Cardiac septum (tissue), 1 donor: ENCODE measurements around the gene C22orf42. TPM values are rescaled to one million over a fixed set of nuclear protein-coding genes. Genes with fewer than 3 reads are reported as not detected.
"Not testable (repeated sequence)": the region's sequence is repeated elsewhere in the genome, so short reads cannot be mapped to it uniquely, and the experiment has no call there.

ENCODE experiments used
- DNase-seq: peaks from one replicate; pipeline ENCODE4 v3.0.0-alpha.2; 2020; ENCODE audit warnings: low spot score
- intact Hi-C: fragments of 100-400 bp; cut with DNase I; formaldehyde crosslinking; loops from one replicate; pipeline ENCODE4 v1.14.0; 2022
- total RNA-seq: library from RNA; stranded (reverse); fragmentation: NEBNext Ultra II Directional; extraction: Animal tissue kit (Norgen Biotek cat#: 25700); gene quantifications from one replicate; pipeline ENCODE4 v1.2.1, GENCODE V29; 2021
- donor health status: DM: no; HTN: no; CAD: no.

C22orf42 gene
- total RNA-seq, 1 donor from 2014 or later: not detected

DNA sequence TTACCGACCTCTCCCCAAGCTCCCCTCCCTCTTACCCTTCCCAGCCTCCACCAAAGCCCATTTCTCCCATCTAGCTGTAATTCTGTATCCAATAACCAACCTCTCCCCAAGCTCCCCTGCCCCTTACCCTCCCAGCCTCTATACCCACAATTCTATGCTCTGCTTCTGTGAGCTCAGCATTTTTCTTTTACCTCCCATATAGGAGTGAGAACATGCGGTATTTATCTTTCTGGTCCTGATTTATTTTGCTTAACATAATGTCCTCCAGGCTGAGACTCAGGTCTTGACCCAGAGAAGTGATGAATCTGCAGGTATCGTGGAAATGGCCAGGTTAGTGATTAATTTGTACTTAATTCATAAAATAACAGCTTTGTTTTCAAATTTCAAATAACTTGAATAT, 36.8 kb upstream of the C22orf42 start:
- intact Hi-C loops, DNase-seq: not testable (repeated sequence)

DNA sequence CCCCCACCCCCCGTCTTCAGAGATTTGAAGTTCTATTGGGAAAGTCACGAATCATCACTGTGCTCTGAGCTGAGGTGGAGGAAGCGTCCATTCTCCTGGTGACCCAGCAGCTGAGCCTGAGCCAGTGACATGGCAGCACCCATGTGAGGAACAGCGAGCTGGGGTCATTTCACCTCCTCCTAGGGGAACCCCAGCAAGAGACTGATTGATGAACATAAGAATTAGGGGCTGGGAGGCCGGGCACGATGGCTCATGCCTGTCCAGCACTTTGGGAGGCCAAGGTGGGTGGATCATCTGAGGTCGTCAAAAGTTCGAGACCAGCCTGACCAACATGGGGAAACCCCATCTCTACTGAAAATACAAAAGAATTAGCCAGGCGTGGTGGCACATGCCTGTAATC, 34.2 kb upstream of the C22orf42 start:
- intact Hi-C loops: not testable (repeated sequence)
- peak; percentile 33 for DNase-seq

DNA sequence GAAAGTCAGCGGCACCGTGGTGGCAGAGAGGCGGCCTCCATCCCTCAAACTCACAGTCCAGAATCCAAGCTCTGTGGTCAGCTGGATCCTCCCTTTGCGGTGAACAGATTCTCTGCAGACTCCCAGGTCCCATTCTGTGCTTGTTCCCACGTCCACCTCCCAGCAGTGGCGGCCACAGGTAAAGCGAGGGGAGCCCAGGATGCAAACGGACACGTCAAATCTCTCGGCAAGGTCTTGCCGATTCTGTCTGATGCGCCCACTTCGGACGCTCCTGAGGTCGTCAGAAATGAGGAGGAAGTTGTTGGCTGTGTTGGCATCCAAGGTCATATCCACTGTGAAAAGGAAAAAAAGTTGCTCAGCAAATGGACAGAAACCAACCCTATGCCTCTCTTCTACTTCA, 31.9 kb upstream of the C22orf42 start:
- DNase-seq: peak; percentile 53
- intact Hi-C loops: not testable (repeated sequence)

DNA sequence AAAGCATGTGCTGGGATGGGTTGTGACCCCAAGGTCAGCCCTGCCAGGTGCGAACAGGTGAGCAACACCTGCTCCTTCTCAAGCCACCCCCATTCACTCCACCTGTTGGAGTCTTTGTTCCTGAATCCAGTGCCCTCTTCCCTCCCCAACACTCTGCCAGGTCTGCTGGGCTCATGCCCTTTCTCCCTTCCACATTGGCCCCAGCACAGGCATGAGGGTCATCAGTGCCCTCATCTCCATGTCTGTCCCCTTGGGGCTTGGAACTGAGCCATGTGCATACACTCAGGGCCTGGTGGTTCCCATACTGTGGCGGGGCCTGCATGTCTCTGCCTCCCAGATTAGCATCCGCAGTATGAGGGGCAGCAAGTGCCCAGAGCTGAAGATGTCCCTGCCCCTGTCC, 26.7 kb upstream of the C22orf42 start:
- intact Hi-C loops: no loop called here
- DNase-seq: peak; percentile 69

DNA sequence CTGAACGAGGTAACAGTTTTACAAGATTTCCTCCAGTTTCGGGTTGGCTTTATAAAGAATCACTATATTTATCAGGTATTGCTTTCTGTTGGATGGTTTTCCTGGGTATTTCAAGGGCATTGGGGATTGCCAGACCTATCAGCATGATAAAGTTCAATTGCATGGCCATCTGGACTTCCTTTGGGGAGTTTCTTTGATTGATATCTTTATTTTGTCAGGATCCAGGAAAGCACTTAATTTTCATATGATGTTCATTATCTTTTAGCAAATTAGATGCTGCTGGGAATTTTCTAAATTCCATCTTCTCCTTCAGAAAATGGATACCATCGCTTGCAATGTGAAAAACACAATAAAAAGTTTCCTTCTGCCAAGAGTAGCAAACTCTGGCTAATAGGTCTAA, 24.5 kb upstream of the C22orf42 start:
- intact Hi-C loops: no loop called here
- DNase-seq: no peak

DNA sequence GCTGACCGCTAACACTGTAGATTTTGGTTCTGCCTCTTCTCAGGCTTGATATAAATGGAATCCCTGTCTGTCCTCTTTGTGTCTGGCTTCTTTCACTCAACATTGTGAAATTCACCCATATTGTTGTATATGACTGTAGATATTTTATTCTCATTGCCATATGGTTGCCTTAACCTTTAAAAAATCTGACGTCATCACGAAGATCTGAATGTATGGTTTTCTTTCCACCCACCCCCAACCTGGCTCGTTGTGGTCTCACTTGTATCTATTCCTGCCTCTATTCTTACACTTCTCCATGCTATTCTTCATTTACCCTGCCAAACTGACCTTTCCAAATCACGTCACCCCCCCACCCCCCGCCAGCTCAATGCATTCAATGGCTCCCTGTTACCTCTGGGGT, 21.9 kb upstream of the C22orf42 start:
- intact Hi-C loops: no loop called here
- DNase-seq: no peak

DNA sequence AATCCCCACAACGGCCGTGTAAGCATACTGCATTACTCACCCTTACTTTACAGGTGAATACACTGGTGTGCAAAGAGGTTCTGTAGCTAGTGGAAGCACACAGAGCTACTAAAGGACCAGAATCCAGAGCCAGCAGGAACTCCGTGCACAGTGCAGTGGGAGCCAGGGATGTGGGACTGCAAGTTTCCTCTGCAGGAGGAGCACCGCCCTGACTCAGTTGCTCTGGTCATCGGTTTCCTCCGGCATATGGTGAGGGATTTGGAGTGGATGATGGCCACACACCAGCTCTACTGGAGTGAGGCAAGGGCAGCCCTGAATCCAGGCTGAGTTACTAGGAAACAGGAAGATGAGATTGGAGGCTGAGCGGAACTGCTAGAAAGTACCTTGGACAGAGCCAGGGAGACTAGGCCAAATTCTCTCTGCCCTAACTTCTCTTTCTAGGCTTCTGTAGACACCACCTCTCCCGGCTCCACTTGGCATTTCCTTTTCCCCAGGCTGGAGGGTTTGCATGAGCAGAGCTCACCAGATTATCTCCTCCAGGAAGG, 18.2 kb upstream of the C22orf42 start:
- no peak for DNase-seq
- intact Hi-C loops: no loop called here

DNA sequence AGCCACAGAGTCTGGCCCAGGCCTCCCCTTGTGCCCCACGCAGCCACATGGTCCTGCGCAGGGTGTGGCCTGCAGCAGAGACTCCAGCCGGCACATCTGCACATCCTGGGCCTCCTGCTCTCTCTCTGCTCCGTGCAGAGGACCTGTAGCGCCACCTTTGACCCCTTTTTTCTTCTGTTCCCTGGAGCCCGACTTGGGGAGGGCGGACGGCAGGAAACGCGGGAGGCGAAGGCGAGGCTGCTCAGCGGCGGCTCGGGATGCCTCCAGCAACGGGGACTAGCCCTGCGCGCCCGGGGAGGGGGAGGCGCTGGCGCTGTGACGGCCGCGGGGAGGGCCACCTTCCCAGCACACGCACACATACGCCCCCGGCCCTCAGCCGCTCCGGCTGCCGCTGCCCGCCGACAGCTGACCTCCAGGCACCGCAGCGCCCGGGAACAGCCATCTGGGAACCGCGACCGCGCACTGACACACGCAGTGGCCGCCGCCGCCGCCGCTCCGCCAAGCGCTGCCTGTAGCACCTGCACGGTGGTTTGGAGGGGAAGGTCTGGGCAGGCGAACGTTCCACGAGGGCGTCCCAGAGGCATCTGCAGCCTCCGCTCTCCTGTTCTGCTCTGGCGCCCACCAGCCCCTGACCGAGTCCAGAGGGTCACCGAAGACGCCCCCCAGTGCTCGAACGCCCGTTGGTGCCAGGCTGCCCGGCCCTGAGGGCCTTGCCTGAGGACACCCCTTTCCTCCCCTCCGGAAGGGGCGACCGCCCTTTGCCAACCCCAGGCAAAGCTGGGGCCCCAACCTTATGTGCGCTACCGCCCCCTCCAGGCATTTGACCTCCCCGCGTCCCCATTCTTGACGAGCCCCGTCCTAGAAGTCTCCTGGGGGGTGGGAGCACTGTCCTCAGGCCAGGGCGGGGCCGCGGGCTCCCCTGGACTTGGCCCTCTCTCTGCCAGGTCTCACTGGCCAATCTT, 16.9 kb upstream of the C22orf42 start:
- intact Hi-C loops: no loop called here
- DNase-seq: no peak

DNA sequence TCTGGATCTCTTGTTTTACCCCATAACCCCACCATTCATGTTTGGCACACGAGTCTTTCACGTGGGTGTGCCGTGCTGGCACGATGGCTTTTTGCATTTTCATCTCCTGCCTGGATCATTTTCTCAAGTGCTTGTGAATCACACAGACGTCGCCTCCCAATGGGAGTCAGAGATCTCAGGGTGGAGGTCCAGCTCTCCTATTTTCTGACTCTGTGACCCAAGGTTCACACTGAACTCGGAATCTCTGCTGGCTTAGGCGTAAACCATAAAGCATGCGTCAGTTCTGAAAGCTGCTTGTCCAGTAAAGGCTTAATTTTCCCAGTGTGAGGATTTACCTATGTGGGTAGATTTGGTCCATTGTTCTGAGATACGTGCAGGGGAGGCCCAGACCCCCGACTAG, 16.0 kb upstream of the C22orf42 start:
- DNase-seq: no peak

DNA sequence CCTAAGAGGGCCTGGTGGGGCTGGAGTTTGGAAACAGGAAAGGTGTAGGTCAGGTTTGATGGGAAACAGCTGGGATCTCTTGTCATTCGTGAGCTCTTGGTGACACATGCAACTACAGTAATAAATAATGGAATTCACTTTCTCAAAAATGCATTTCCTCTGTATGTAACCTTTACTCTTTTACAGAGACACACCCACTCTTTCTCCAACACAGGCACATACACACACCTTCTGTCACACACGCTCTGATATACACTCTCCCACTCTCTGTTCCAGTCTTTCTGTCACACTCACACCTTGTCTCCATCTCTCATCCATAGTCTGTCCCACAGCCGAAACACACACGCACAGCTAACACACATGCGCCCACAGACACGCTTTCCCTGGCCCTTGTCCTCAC, 6.6 kb upstream of the C22orf42 start:
- intact Hi-C loops: no loop called here
- no peak for DNase-seq

More for the DNA sequence above, 16.0 kb upstream of the C22orf42 start:
- intact Hi-C loops: no loop called here

DNA sequence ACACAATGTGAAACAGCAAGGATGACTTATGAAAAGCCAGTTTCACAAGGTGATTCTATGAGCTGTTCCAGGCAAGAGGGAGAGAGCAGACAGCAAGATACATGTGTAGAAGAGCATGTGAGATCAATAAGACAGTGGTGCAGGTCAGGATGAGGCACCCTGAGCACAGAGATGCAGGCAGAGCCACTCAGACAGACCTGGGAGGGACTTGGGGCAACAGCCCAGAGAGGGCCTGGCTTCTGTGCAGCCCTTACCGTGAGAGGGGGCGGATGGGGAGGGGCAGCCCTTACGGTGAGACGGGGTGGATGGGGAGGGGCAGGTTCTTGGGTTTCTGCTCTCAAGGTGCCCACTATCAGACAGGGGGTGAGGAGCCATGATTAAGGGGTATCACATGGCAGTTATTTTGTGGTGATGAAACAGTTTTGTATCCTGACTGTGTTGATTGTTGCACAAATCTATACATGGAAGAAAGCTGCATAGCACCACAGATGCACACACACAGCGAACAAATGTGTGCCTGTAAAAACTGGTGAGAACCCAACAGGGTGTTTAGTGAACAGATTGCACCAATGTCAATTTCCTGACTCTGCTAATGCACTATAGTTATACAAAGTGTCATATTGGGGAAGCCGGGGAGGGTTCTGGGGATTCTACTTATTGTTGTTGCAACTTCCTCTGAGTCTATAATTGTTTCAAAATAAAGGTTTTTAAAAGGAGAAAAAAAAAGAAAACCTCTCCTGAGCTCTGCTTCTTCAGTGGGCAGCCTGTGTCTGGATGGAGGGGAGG, 5.2 kb upstream of the C22orf42 start:
- intact Hi-C loops: no loop called here
- DNase-seq: no peak

DNA sequence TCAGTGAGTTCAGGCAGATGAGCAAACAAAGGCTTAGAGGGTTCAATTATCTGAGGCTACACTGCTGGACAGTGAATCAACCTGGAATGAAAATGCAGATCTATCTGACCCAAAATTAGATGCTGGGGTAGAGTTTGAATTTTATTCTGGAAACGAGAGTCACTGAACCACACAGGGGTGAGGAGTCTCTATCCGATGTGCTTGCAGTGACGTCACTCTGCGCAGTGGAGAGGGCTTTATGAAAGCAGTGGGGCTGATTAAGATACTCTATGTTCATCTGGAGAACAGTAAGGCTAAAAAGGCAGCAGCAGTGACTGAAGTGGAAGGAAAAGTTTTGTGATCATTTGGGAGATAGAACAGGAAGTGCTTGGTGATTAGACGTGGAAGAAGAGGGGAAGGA, 1.3 kb upstream of the C22orf42 start:
- DNase-seq, intact Hi-C loops: not testable (repeated sequence)

DNA sequence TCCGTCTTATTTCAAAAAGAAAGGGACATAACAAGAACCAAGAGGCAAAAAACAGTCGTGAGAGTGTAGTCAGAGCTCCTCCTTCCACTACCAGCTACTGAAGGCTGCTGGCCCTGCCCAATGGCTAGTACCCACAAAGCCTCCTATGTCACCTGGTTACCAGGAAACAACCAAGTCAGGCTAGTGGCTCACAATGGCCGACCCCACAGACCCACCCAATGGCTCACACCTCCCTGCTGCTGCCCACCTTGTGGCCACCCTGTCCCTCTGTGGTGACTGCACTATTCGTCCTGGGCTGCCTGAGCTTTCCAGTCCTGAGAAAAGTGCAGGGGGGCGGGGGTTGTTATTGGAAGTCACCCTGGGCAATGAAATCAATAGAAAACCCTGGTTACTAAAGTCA, 1.5 kb downstream of the C22orf42 start:
- intact Hi-C loops, DNase-seq: not testable (repeated sequence)

DNA sequence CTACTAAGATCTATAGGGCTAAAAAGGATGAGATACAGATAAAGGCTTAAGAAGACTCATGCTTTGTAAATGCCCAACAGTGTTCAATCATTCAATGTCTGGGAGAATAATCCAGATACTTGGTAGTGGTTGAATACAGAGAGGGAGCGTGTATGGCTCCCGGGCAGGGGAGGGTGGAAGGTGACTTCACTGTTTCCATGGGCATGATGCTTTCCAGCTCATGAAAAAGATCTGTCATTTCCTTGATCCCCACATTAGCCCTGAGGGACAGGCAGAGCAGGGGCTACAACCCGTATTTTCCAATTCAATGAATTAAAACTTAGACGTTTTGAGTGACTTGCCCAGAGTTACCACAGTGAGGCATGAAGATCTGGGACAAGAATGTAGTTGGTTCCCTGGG, 4.4 kb downstream of the C22orf42 start:
- DNase-seq, intact Hi-C loops: not testable (repeated sequence)

DNA sequence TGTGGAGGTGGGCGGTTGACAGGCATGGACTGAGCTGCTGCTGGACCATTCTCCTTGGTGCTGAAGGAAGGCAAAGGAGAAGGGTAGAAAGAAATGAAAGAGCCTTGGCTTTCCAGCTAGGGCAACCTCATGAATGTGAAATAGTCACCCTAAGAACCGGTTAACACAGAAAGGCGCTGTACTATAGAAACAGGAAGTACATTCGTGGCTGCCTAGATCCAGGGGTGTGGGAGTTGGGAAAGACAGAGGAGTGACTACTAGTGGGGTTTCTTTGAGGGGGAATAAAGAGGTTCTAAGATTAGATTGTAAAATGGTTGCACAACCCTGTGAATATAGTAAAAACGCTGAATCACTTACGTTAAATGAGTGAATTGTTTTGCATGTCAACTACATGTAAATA, 7.5 kb downstream of the C22orf42 start:
- DNase-seq, intact Hi-C loops: not testable (repeated sequence)

DNA sequence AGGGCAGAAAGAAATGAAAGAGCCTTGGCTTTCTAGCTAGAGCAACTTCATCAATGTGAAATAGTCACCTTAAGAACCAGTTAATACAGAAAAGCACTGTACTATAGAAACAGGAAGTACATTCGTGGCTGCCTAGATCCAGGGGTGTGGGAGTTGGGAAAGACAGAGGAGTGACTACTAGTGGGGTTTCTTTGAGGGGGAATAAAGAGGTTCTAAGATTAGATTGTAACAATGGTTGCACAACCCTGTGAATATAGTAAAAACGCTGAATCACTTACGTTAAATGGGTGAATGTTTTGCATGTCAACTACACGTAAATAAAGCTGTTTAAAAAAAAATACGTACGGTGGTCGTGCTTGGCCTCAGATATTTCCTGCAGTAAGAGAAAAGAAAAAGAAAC, 8.5 kb downstream of the C22orf42 start:
- intact Hi-C loops: not testable (repeated sequence)

DNA sequence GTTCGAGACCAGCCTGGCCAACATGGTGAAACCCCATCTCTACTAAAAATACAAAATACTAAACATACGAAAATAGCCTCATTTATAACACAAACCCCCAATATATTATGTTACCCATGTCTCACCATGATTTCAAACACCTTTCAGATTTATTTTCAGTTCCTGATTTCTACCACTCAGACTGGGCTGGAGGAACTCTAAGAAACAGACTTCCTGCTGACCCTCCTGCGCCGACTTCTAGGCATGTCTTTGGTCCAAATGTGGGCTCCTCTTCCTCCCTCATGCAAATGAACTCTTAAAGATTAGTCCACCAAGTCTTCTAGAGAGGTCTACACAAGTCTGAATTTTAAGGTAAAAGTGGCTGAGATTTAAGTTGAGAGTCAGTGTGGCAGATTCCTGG, 10.7 kb downstream of the C22orf42 start:
- DNase-seq, intact Hi-C loops: not testable (repeated sequence)

More for the DNA sequence above, 8.5 kb downstream of the C22orf42 start:
- not testable (repeated sequence) for DNase-seq

DNA sequence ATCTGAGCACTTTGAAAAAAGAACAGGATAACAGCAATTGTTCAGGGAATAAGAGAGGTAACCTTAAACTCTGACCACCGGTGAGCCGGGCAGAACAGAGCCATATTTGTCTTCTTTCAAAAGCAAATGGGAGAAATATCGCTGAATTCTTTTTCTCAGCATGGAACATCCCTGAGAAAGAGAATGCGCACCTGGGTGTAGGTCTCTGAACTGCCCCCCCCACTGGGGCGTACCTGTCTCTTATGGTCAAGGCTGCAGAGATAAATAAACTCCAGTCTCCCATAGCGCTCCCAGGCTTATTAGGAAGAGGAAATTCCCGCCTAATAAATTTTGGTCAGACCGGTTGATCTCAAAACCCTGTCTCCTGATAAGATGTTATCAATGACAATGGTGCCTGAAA, 12.0 kb downstream of the C22orf42 start:
- DNase-seq, intact Hi-C loops: not testable (repeated sequence)

DNA sequence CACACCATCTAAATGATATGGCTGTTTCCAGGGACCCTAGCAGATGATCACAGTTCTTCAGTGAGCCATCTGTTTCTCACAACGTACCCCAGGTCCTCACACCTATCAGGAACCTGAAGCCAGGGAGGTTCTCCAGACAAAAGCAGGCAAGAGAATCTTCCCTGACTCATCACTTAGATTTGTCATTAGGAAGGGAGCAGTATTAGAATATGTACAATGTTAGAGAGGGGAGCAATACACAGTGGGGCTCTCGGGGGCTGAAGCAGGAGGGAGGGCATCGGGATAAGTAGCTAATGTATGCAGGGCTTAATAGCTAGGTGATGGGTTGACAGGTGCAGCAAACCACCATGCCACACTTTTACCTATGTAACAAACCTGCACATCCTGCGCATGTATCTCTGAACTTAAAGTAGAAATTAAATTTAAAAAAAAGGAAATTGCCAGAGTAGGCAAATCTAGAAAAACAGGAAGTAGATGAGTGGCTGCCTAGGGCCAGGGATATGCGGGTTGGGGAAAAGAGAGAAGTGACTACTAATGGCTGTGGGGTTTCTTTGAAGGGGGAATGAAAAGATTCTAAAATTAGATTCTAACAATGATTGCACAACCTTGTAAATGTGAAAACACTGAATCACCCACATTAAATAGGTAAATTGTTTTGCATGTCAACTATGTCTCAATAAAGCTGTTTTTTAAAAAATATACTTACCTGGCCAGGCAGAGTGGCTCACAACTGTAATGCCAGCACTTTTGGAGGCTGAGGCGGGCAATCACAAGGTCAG, 14.4 kb downstream of the C22orf42 start:
- intact Hi-C loops: no loop called here
- no peak for DNase-seq
